H1 (cell line): ENCODE measurements around the gene SCGB3A1. TPM values are rescaled to one million over a fixed set of nuclear protein-coding genes. Genes with fewer than 3 reads are reported as not detected.

Source experiments
- CTCF ChIA-PET: fragments of 300-600 bp; sonication (Branson Sonifier 250); formaldehyde crosslinking; loops from one replicate; lab custom pipeline; 2021; ENCODE audit not compliant: partially characterized antibody; lab: Charles Lee
- POLR2A ChIA-PET: fragments of 300-600 bp; sonication (Branson Sonifier 250); formaldehyde crosslinking; loops from one replicate; lab custom pipeline; 2021; ENCODE audit warnings: inconsistent platforms; ENCODE audit not compliant: partially characterized antibody; lab: Charles Lee
- DNase-seq, 2 experiments: peaks; one replicate each; pipeline versions ENCODE4 v3.0.0 to v3.0.0-alpha.2; 2010 to 2022; ENCODE audit warnings: low spot score in 2 of 2, low read depth in 1 of 2, mixed read lengths in 1 of 2
- FAIRE-seq: peaks from 2 replicates; lab custom pipeline; 2011; peaks lifted over from hg19 to GRCh38; lab: Jason Lieb, UNC
- H2AFZ ChIP-seq: 2 replicates; pipeline ENCODE4 v1.8.1; 2012; ENCODE audit warnings: low read length, inconsistent platforms
- H2AK5ac ChIP-seq: 2 replicates; pipeline ENCODE4 v1.6.1; 2013; ENCODE audit warnings: low read depth, low read length
- H2BK120ac ChIP-seq: replicated peaks from 2 replicates; pipeline ENCODE3; 2013; ENCODE audit warnings: low read depth, low read length, inconsistent platforms
- H2BK12ac ChIP-seq: 2 replicates; pipeline ENCODE4 v1.6.1; 2013; ENCODE audit warnings: low read depth, low read length
- H2BK15ac ChIP-seq: 2 replicates; pipeline ENCODE4 v1.6.1; 2013; ENCODE audit warnings: low read length
- H2BK20ac ChIP-seq: 2 replicates; pipeline ENCODE4 v1.6.1; 2013; ENCODE audit warnings: low read length
- H2BK5ac ChIP-seq: 2 replicates; pipeline ENCODE4 v1.6.1; 2013; ENCODE audit warnings: low read depth, low read length
- H3K14ac ChIP-seq: 2 replicates; pipeline ENCODE4 v1.6.1; 2013; ENCODE audit warnings: inconsistent platforms; ENCODE audit not compliant: insufficient read length
- H3K18ac ChIP-seq: 2 replicates; pipeline ENCODE4 v1.6.1; 2013; ENCODE audit warnings: low read length; ENCODE audit errors: extremely low read depth
- H3K23ac ChIP-seq: 2 replicates; pipeline ENCODE4 v1.6.1; 2013; ENCODE audit warnings: inconsistent platforms; ENCODE audit not compliant: insufficient read length
- H3K23me2 ChIP-seq: 2 replicates; pipeline ENCODE4 v1.6.1; 2013; ENCODE audit warnings: low read depth, low read length
- H3K27ac ChIP-seq: 2 replicates; pipeline ENCODE4 v1.6.1; 2011; ENCODE audit warnings: low read depth, low read length, inconsistent platforms
- H3K27me3 ChIP-seq, 4 experiments: replicated peaks in 1 of 4; 1 replicate in 1 of 4; 2 replicates in 3 of 4; pipeline versions ENCODE4 v1.6.1 to v1.8.1; 2011 to 2013; ENCODE audit warnings: low read length in 3 of 4, mild to moderate bottlenecking in 3 of 4, inconsistent platforms in 2 of 4, mixed read lengths in 2 of 4, moderate library complexity in 1 of 4; ENCODE audit not compliant: control insufficient read depth in 3 of 4, insufficient read depth in 3 of 4; ENCODE audit errors: extremely low read depth in 1 of 4
- H3K36me3 ChIP-seq, 4 experiments: 2 replicates each; pipeline versions ENCODE4 v1.6.1 to v1.8.1; 2011 to 2013; ENCODE audit warnings: mild to moderate bottlenecking in 4 of 4, low read length in 3 of 4, moderate library complexity in 2 of 4, control low read depth in 1 of 4, inconsistent platforms in 1 of 4; ENCODE audit not compliant: insufficient read depth in 4 of 4, control insufficient read depth in 2 of 4
- H3K4ac ChIP-seq: replicated peaks from 2 replicates; pipeline ENCODE3; 2013; ENCODE audit warnings: low read length, low read depth, mixed read lengths, inconsistent platforms; ENCODE audit not compliant: insufficient read length
- H3K4me1 ChIP-seq, 4 experiments: replicated peaks in 1 of 4; 1 replicate in 1 of 4; 2 replicates in 3 of 4; pipeline versions ENCODE4 v1.6.1 to v1.8.1; 2011 to 2013; ENCODE audit warnings: low read length in 3 of 4, inconsistent platforms in 2 of 4, mixed read lengths in 1 of 4; ENCODE audit not compliant: insufficient read depth in 4 of 4, control insufficient read depth in 3 of 4
- H3K4me2 ChIP-seq, 2 experiments: 2 replicates each; pipeline versions ENCODE4 v1.6.1 to v1.8.1; 2011 to 2013; ENCODE audit warnings: low read depth in 2 of 2, low read length in 2 of 2, control low read depth in 1 of 2, inconsistent platforms in 1 of 2, mild to moderate bottlenecking in 1 of 2; ENCODE audit not compliant: insufficient read depth in 1 of 2
- H3K4me3 ChIP-seq, 4 experiments: fragments of 200-600, 300-600 bp in 1 of 4; sonication (generic), shearing (Covaris generic), sonication (Bioruptor Twin) in 1 of 4; 2 replicates each; pipeline versions ENCODE4 v1.5.1 to v1.8.1; 2011 to 2016; ENCODE audit warnings: low read length in 4 of 4, low read depth in 3 of 4, control low read depth in 2 of 4, inconsistent platforms in 2 of 4, mild to moderate bottlenecking in 2 of 4, mixed read lengths in 1 of 4, moderate library complexity in 1 of 4; ENCODE audit not compliant: insufficient read depth in 2 of 4; ENCODE audit errors: extremely low read depth in 1 of 4
- H3K56ac ChIP-seq: replicated peaks from 2 replicates; pipeline ENCODE3; 2013; ENCODE audit warnings: low read depth, mild to moderate bottlenecking, mixed read lengths, low read length, inconsistent platforms; ENCODE audit not compliant: insufficient read length
- H3K79me1 ChIP-seq: 2 replicates; pipeline ENCODE4 v1.6.1; 2013; ENCODE audit warnings: low read depth, low read length, control low read depth
- H3K79me2 ChIP-seq, 2 experiments: 2 replicates each; pipeline versions ENCODE4 v1.6.1 to v1.8.1; 2012 to 2013; ENCODE audit warnings: low read length in 2 of 2, mild to moderate bottlenecking in 2 of 2, inconsistent platforms in 1 of 2; ENCODE audit not compliant: insufficient read depth in 2 of 2, control insufficient read depth in 1 of 2
- H3K9ac ChIP-seq, 4 experiments: replicated peaks in 1 of 4; 1 replicate in 1 of 4; 2 replicates in 3 of 4; pipeline versions ENCODE4 v1.6.1 to v1.8.1; 2011 to 2013; ENCODE audit warnings: low read depth in 3 of 4, low read length in 3 of 4, control low read depth in 2 of 4, mild to moderate bottlenecking in 2 of 4, moderate library complexity in 2 of 4, inconsistent platforms in 1 of 4; ENCODE audit errors: extremely low read depth in 1 of 4
- H3K9me3 ChIP-seq, 2 experiments: 2 replicates each; pipeline versions ENCODE4 v1.6.1 to v1.8.1; 2012 to 2013; ENCODE audit warnings: mild to moderate bottlenecking in 2 of 2, moderate library complexity in 2 of 2, control low read depth in 1 of 2, inconsistent platforms in 1 of 2, low read depth in 1 of 2, low read length in 1 of 2, mixed read lengths in 1 of 2; ENCODE audit not compliant: insufficient read depth in 2 of 2
- H4K20me1 ChIP-seq, 2 experiments: replicated peaks in 1 of 2; 2 replicates each; pipeline versions ENCODE3 to v1.8.1; 2011 to 2013; ENCODE audit warnings: inconsistent platforms in 2 of 2, low read length in 2 of 2, mild to moderate bottlenecking in 1 of 2; ENCODE audit not compliant: insufficient read depth in 2 of 2, control insufficient read depth in 1 of 2
- H4K5ac ChIP-seq: 2 replicates; pipeline ENCODE4 v1.6.1; 2013; ENCODE audit warnings: low read length, low read depth, mixed read lengths, inconsistent platforms; ENCODE audit not compliant: insufficient read length
- H4K8ac ChIP-seq: 2 replicates; pipeline ENCODE4 v1.8.0; 2013; ENCODE audit warnings: mild to moderate bottlenecking, moderate library complexity, low read length, inconsistent platforms; ENCODE audit not compliant: insufficient read depth; ENCODE audit errors: extremely low read depth
- H4K91ac ChIP-seq: replicated peaks from 2 replicates; pipeline ENCODE3; 2013; ENCODE audit warnings: low read length, mixed read lengths, inconsistent platforms; ENCODE audit not compliant: insufficient read length
- ASH2L ChIP-seq: fragments of 200-600, 300-600 bp; sonication (generic); IDR thresholded peaks from one replicate; pipeline ENCODE4 v1.7.1; 2017; ENCODE audit warnings: low read length
- CBX5 ChIP-seq: fragments of 300-800, 300-1000 bp; sonication (generic); IDR thresholded peaks from 2 replicates; pipeline ENCODE4 v1.7.1; 2016; ENCODE audit warnings: antibody characterized with exemption, low read length, low read depth
- KDM4A ChIP-seq: IDR thresholded peaks from one replicate; pipeline ENCODE4 v1.7.1; 2012; ENCODE audit warnings: low read depth, mild to moderate bottlenecking, moderate library complexity, low read length, inconsistent platforms; ENCODE audit not compliant: severe bottlenecking
- KDM5A ChIP-seq: fragments of 200-600 bp; IDR thresholded peaks from 2 replicates; pipeline ENCODE4 v1.7.1; 2012; ENCODE audit warnings: mild to moderate bottlenecking, low read length, inconsistent platforms, mixed read lengths
- PHF8 ChIP-seq: fragments of 200-600 bp; sonication (generic); conservative IDR thresholded peaks from 2 replicates; pipeline ENCODE4 v1.7.1; 2012; ENCODE audit warnings: low read depth, mild to moderate bottlenecking, inconsistent platforms, low read length, moderate library complexity
- POLR2AphosphoS5 ChIP-seq: IDR thresholded peaks from 2 replicates; pipeline ENCODE4 v1.6.1; 2011; ENCODE audit warnings: low read depth, low read length
- POU5F1 ChIP-seq: IDR thresholded peaks from 2 replicates; pipeline ENCODE4 v1.6.1; 2011; ENCODE audit warnings: low read depth, mild to moderate bottlenecking, low read length, moderate library complexity
- YY1 ChIP-seq: IDR thresholded peaks from 2 replicates; pipeline ENCODE4 v1.6.1; 2011; ENCODE audit warnings: low read depth, mild to moderate bottlenecking, low read length
- WGBS, 2 experiments: shearing (Covaris generic) in 1 of 2; methylation state at CpG; one replicate each; pipeline versions ENCODE4 v1.1.6 to v1.1.7; 2013 to 2015; ENCODE audit warnings: low lambda C conversion rate in 2 of 2, mixed read lengths in 2 of 2, inconsistent platforms in 1 of 2, low coverage in 1 of 2, missing lambda C conversion rate in 1 of 2; ENCODE audit not compliant: insufficient replicate concordance in 2 of 2, insufficient coverage in 1 of 2, insufficient read length in 1 of 2; ENCODE audit errors: extremely low coverage in 1 of 2, missing lambda C conversion rate in 1 of 2; 5-methylcytosine and 5-hydroxymethylcytosine counted together
- polyA plus RNA-seq, 7 experiments: library from polyadenylated mRNA; depleted of rRNA in 3 of 7; stranded (reverse) in 5 of 7; unstranded in 2 of 7; fragments of >200 nt in 5 of 7; fragments of 200-250 nt in 2 of 7; gene quantifications; 1 replicate in 5 of 7; 2 replicates in 1 of 7; 4 replicates in 1 of 7; pipeline versions ENCODE4 v1.2.1 to v1.2.3, GENCODE V29; 2011 to 2013; ENCODE audit warnings: missing spikeins in 2 of 7, mixed read lengths in 2 of 7
- total RNA-seq: library from RNA; stranded (reverse); fragmentation: NEBNext Ultra II Directional; extraction: Animal tissue kit (Norgen Biotek cat#: 25700); gene quantifications from 2 replicates; pipeline ENCODE4 v1.2.1, GENCODE V29; 2021

The SCGB3A1 gene
- total and polyA plus RNA-seq, 2 of the 8 experiments (the other 6 are each of a cell fraction or from before 2014, with no cell fraction given): 0.20 TPM; not detected in 1

GRCh38 chr5:180628211-180628610, 36.9 kb upstream of the SCGB3A1 start:
- H4K20me1 ChIP-seq: peaks cover 0 to 2% of the 10 kb centered on the region in 2 experiments
- no peak overlapping the region for H3K27ac ChIP-seq
- no peaks in the 10 kb centered on the region; a peak in 1 of 7 replicates for H3K27me3 ChIP-seq
- H3K79me1 ChIP-seq: no peaks in the 10 kb centered on the region
- H3K14ac ChIP-seq: no peak overlapping the region
- no peak overlapping the region for H4K91ac ChIP-seq
- no peaks in the 10 kb centered on the region for H3K23me2 ChIP-seq
- ChIA-PET CTCF (interaction anchor here (0.6 to 2.2 kb wide), 3 partner anchors 9 to 155 kb away, joined by 3 to 11 read pairs (median 8); no protein-coding TSS in a partner anchor), POLR2A (interaction anchor here (1.0 kb wide), 1 partner anchor 21 kb away, joined by 3 read pairs; no protein-coding TSS in a partner anchor)
- no peak for DNase-seq
- no peak overlapping the region for H3K4me3 ChIP-seq
- H3K23ac ChIP-seq: no peak overlapping the region
- H4K5ac ChIP-seq: no peak overlapping the region
- H3K18ac ChIP-seq: no peak overlapping the region
- H3K4me2 ChIP-seq: no peak overlapping the region
- no peaks in the 10 kb centered on the region for H3K36me3 ChIP-seq
- no peak overlapping the region for H2AK5ac ChIP-seq
- no peak overlapping the region for H3K9ac ChIP-seq
- no peaks in the 10 kb centered on the region for H3K9me3 ChIP-seq
- TF ChIP-seq CBX5 (no peak), ASH2L (no peak), PHF8 (no peak), POU5F1 (no peak), POLR2AphosphoS5 (no peak), YY1 (no peak), KDM4A (no peak), KDM5A (no peak)
- H4K8ac ChIP-seq: no peak overlapping the region
- H2BK15ac ChIP-seq: no peak overlapping the region
- H2BK5ac ChIP-seq: no peak overlapping the region
- H2AFZ ChIP-seq: no peak overlapping the region
- H3K79me2 ChIP-seq: no peaks in the 10 kb centered on the region
- H3K4me1 ChIP-seq: peaks cover 0 to 6% (median 2%) of the 10 kb centered on the region in 4 experiments; a peak in 4 of 7 replicates
- no peak overlapping the region for H3K4ac ChIP-seq
- no peak for FAIRE-seq
- H2BK120ac ChIP-seq: no peak overlapping the region
- 86% methylated on average over 14 of the region's 14 CpGs; no CpG with 5 or more reads in 1 of the 2 experiments for WGBS, 2 experiments
- no peak overlapping the region for H3K56ac ChIP-seq
- no peak overlapping the region for H2BK12ac ChIP-seq
- H2BK20ac ChIP-seq: no peak overlapping the region
